ENCODE data around the gene ATOH8. TPM values are rescaled to one million over a fixed set of nuclear protein-coding genes. Genes with fewer than 3 reads are reported as not detected.

The ATOH8 gene
- total RNA-seq, 1 experiment from 2014 or later = 0.20 TPM

- no peak overlapping the region for H4K5ac ChIP-seq (ENCODE audit: insufficient read length, low read depth, low read length)
- Mint-ChIP-seq H3K9me3 (no peaks in the 10 kb centered on the region), H3K4me3 (no peak overlapping the region), H3K27ac (no peak overlapping the region), H3K36me3 (ENCODE audit: insufficient read depth in 1 of 3, low read depth in 3 of 3) (no peaks in the 10 kb centered on the region), H3K4me1 (peaks cover 8 to 13% of the 10 kb centered on the region in 2 experiments), H3K27me3 (ENCODE audit: low read depth) (peaks cover 94% of the 10 kb centered on the region)
- H2AFZ ChIP-seq (ENCODE audit: low read length) = no peak overlapping the region
- no peak overlapping the region for H2BK12ac ChIP-seq (ENCODE audit: insufficient read length, low read depth, low read length)
- no peak overlapping the region for H3T11ph ChIP-seq (ENCODE audit: low read length)
- H3K4me2 ChIP-seq (ENCODE audit: insufficient read depth, insufficient read length, low read length) = no peak overlapping the region
- H3K4me1 ChIP-seq (ENCODE audit: insufficient read depth, low read length) = no peaks in the 10 kb centered on the region
- H4K91ac ChIP-seq (ENCODE audit: insufficient read length, low read depth, low read length) = no peak overlapping the region
- no peak overlapping the region for H3K27ac ChIP-seq (ENCODE audit: insufficient read length, low read depth, low read length)
- no peak overlapping the region for H3K18ac ChIP-seq (ENCODE audit: insufficient read length, low read depth, low read length)
- H3K79me1 ChIP-seq (ENCODE audit: insufficient read depth, low read depth, low read length, poor library complexity, severe bottlenecking) = no peaks in the 10 kb centered on the region
- H2BK120ac ChIP-seq (ENCODE audit: low read depth, low read length, poor library complexity, severe bottlenecking) = no peak overlapping the region
- no peak overlapping the region for H2BK20ac ChIP-seq (ENCODE audit: low read depth, low read length, poor library complexity, severe bottlenecking)
- H2BK5ac ChIP-seq (ENCODE audit: insufficient read length, low read length) = no peak overlapping the region
- no peak overlapping the region for H3K4ac ChIP-seq (ENCODE audit: low read depth, low read length)
- no peak overlapping the region for H3K23ac ChIP-seq (ENCODE audit: insufficient read length, low read depth, low read length)
- H4K20me1 ChIP-seq (ENCODE audit: control insufficient read depth, insufficient read depth, insufficient read length) = no peaks in the 10 kb centered on the region
- H4K8ac ChIP-seq (replicated peaks; ENCODE audit: insufficient read length, low read depth, low read length) = no peak overlapping the region
- no peaks in the 10 kb centered on the region for H3K79me2 ChIP-seq (ENCODE audit: insufficient read depth, low read length)
- no peak overlapping the region for H2BK15ac ChIP-seq (ENCODE audit: low read depth, low read length)
- no peak for TF ChIP-seq CTCF (conservative IDR thresholded peaks at IDR 0.05)
- no peak overlapping the region for H3K9ac ChIP-seq (ENCODE audit: extremely low read depth, insufficient read length, low read length)
- H3K56ac ChIP-seq (ENCODE audit: insufficient read length, low read depth, low read length) = no peak overlapping the region
- peaks cover 30% of the 10 kb centered on the region; the same call in 1 of the 2 replicates for H3K27me3 ChIP-seq (ENCODE audit: insufficient read depth, low read length)
- WGBS (ENCODE audit: extremely low coverage, insufficient read length, low lambda C conversion rate) = no CpG with 5 or more reads among the region's 5 CpGs
- H3K14ac ChIP-seq (ENCODE audit: insufficient read depth, low read length) = no peak overlapping the region
- H3K9me3 ChIP-seq (ENCODE audit: control insufficient read depth, low read depth, low read length) = no peaks in the 10 kb centered on the region
- H2AK5ac ChIP-seq (ENCODE audit: insufficient read length, low read length) = no peak overlapping the region
- DNase-seq = no peak
- peaks cover 12% of the 10 kb centered on the region for H3K23me2 ChIP-seq (ENCODE audit: insufficient read length, low read depth, low read length, poor library complexity, severe bottlenecking)
Measured at GRCh38 chr2:85759257-85759613, 5.4 kb downstream of the ATOH8 start.
